B cell (primary cell): ENCODE results near the gene ZNF316.

Experiments used
- CTCF ChIP-seq: fragments of 200-600 bp; IDR thresholded peaks from one replicate; pipeline ENCODE4 v1.8.0; 2022; ENCODE audit warnings: antibody characterized with exemption, mild to moderate bottlenecking
- EZH2 ChIP-seq: IDR thresholded peaks from 2 replicates; pipeline ENCODE4 v1.6.1; 2012; ENCODE audit warnings: borderline replicate concordance, low read depth, mild to moderate bottlenecking, moderate library complexity, low read length; ENCODE audit not compliant: insufficient read depth, poor library complexity, severe bottlenecking

GRCh38 chr7:6680146-6680545 is 43.0 kb downstream of the ZNF316 start:
- TF ChIP-seq EZH2 (no peak), CTCF (no peak)
